ENCODE results near the gene DCTN3. TPM values are rescaled to one million over a fixed set of nuclear protein-coding genes. Genes with fewer than 3 reads are reported as not detected.

The DCTN3 gene
- total RNA-seq, 2 donors from 2014 or later, result 65.2 to 76.3 TPM

DNA sequence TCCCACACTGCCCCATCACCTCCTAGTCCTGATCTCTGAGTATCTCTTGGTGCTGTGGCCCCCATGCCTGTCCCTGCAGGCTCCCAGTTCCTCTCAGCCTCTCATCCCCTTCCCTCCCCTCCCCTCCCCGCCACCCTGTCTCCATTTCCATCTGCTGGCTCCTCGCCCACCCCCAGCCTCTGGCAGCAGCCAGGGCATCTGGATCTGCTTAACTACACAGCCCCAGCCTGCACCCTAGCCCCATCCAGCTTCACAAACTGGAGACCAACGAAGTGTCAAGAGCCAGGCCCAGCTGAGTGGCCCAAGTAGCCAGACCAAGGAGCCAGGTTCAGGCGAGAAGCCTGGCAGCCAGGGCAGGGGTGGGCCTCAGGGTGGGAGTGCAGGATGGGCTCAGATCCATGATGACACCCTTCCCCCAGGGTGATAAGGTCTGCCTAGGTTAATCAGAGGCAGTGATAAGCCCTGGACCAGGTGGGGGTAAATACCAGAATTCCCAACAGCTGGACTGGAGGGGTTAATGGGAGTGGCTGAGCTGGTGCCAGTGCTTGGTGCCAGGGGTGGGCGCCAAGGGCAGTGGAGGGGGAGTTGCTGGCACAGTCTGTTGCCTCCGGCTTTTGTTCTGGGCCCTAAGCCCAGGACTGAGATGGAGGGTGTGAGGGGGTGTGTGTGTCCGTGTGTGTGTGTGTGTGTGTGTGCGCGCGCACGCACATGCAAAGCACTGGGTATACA is 34.2 kb upstream of the DCTN3 start:
- H3K4me1 ChIP-seq, result peaks cover 9% of the 10 kb centered on the region
- DNase-seq, result peak; percentile 50

DNA sequence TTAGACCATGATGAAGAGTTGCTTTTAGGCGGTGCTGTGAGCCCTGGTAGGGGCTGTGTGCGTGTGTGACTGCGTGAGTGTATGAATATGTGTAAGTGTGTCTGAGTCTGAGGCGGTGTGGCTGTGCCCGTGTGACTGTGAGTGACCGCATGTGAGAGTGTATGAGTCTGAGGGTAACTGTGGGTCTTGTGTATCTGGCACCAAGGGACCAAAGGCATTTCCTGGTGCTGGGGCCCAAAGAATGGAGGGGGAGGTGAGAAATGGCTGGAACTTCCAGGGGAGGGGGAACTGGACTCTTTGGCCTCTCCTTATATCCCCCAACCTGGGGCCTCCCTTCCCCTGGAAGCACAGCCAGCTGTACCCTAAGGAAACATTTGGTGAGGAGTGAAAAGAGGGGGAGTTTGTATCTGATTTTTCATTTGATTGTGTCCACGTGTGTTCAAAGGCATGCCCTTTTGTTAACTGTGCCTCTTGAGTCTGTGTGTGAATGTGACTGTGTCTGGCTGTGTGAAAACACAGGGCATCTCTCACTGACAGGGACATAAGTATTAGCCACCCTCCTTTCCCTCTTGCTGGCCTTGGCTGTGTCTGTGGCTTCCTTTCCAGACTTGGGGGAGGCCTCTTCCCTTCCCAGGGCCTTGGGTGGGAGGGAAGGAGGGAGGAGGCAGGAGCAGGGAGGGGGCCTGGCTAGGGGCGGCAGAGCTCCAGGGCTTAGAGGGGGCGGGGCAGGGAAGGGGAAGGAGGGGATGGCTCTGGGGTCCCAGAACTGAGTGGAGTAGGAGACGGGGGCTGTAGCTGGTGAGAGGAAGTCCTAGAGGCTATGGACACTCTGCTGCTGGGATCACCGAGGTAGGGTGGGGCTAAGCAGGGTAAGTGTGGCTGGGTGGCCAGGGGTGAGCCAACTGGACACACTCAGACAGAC is 33.1 kb upstream of the DCTN3 start:
- Histone ChIP-seq H3K4me3 (no peak overlapping the region), H3K9me3 (no peaks in the 10 kb centered on the region), H3K4me1 (peaks cover 9% of the 10 kb centered on the region), H3K27ac (no peak overlapping the region), H3K9ac (ENCODE audit: low read depth in 2 of 2, low read length in 2 of 2) (peak overlapping the region; percentile 3 to 91), H3K27me3 (no peaks in the 10 kb centered on the region), H3K36me3 (no peaks in the 10 kb centered on the region)
- TF ChIP-seq, protein P1, sequence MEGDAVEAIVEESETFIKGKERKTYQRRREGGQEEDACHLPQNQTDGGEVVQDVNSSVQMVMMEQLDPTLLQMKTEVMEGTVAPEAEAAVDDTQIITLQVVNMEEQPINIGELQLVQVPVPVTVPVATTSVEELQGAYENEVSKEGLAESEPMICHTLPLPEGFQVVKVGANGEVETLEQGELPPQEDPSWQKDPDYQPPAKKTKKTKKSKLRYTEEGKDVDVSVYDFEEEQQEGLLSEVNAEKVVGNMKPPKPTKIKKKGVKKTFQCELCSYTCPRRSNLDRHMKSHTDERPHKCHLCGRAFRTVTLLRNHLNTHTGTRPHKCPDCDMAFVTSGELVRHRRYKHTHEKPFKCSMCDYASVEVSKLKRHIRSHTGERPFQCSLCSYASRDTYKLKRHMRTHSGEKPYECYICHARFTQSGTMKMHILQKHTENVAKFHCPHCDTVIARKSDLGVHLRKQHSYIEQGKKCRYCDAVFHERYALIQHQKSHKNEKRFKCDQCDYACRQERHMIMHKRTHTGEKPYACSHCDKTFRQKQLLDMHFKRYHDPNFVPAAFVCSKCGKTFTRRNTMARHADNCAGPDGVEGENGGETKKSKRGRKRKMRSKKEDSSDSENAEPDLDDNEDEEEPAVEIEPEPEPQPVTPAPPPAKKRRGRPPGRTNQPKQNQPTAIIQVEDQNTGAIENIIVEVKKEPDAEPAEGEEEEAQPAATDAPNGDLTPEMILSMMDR (IDR thresholded peaks at IDR 0.05), result no peak
- no peak for DNase-seq
- intact Hi-C loops (cut with DNase I), result no loop called here

More for the DNA sequence above, 34.2 kb upstream of the DCTN3 start:
- H3K36me3 ChIP-seq, result no peaks in the 10 kb centered on the region
- TF ChIP-seq, protein P1 (IDR thresholded peaks at IDR 0.05), result no peak
- H3K4me3 ChIP-seq, result no peak overlapping the region
- no peak overlapping the region for H3K27ac ChIP-seq
- H3K9ac ChIP-seq (ENCODE audit: low read depth in 2 of 2, low read length in 2 of 2), result no peak overlapping the region
- intact Hi-C loops (cut with DNase I), result no loop called here
- H3K9me3 ChIP-seq, result no peaks in the 10 kb centered on the region
- H3K27me3 ChIP-seq, result no peaks in the 10 kb centered on the region

DNA sequence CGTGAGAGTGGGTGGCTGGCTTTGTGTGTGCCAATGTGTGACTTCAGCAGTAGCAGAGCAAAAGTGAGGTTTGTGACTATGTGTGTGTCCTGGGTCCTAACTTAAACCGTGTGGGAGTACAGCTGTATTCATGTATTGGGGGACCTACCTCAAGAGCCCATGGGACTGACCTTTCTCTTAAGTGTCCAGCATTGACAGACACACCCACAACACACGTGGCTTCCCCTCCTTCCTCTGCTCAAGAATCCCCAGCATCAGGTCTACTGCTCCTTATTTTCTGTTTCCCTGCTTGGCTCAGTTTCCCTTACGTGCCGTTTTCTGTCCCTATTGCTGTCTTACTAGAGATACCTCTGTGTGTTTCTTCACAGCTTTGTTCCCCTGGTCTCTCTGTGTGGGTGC is 32.3 kb upstream of the DCTN3 start:
- no peaks in the 10 kb centered on the region for H3K9me3 ChIP-seq
- H3K4me3 ChIP-seq, result peak overlapping the region; percentile 14
- no peak for DNase-seq
- H3K27ac ChIP-seq, result peak overlapping the region; percentile 79
- TF ChIP-seq, protein P1 (IDR thresholded peaks at IDR 0.05), result no peak
- intact Hi-C loops (cut with DNase I), result no loop called here
- no peaks in the 10 kb centered on the region for H3K27me3 ChIP-seq
- H3K36me3 ChIP-seq, result no peaks in the 10 kb centered on the region
- peak overlapping the region; percentile 38 to 91 for H3K9ac ChIP-seq (ENCODE audit: low read depth in 2 of 2, low read length in 2 of 2)
- peaks cover 9% of the 10 kb centered on the region for H3K4me1 ChIP-seq

- peak within 1 kb of the TSS; percentile 14 for H3K4me3 ChIP-seq
- no peaks in the 10 kb centered on the region for H3K27me3 ChIP-seq
- DNase-seq, result peak; percentile 93
- no peaks in the 10 kb centered on the region for H3K9me3 ChIP-seq
- H3K36me3 ChIP-seq, result no peaks in the 10 kb centered on the region
- H3K27ac ChIP-seq, result peak within 1 kb of the TSS; percentile 79
- peak within 1 kb of the TSS; percentile 38 to 91 for H3K9ac ChIP-seq (ENCODE audit: low read depth in 2 of 2, low read length in 2 of 2)
- peaks cover 9% of the 10 kb centered on the region for H3K4me1 ChIP-seq
- TF ChIP-seq, protein P1 (IDR thresholded peaks at IDR 0.05), result no peak
- intact Hi-C loops (cut with DNase I), result no loop called here
Measured at GRCh38 chr9:34651876-34652601, 31.7 kb upstream of the DCTN3 start, which contains the start of gene IL11RA. IL11RA (plus strand) TSS chr9:34652185; CDS start chr9:34655218, 3,033 bp downstream.

DNA sequence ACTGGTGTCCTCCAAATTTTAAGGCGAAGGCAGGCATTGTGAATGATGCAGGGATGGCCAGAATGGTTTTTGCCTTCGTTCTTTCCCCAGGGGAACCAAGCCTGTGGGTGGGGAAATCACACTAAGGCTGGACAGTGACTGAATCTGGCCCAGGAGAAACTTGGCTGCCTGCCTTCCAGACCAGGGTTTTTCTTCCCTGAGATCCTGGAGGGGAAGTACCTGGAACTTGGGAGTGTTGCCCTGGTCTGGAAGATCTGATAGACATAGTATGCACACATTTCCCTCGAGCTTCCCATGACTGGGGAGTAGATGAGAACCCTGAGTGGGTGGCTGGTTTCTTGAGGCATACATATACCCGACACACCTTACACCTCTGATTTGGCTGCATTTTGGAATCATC is 31.0 kb upstream of the DCTN3 start:
- intact Hi-C loops (cut with DNase I), result no loop called here
- peak; percentile 70 for DNase-seq
- no peaks in the 10 kb centered on the region for H3K27me3 ChIP-seq
- peak overlapping the region; percentile 14 for H3K4me3 ChIP-seq
- H3K4me1 ChIP-seq, result peaks cover 10% of the 10 kb centered on the region
- H3K36me3 ChIP-seq, result no peaks in the 10 kb centered on the region
- H3K9ac ChIP-seq (ENCODE audit: low read depth in 2 of 2, low read length in 2 of 2), result peak overlapping the region; percentile 38 to 91
- TF ChIP-seq, protein P1 (IDR thresholded peaks at IDR 0.05), result no peak
- H3K9me3 ChIP-seq, result no peaks in the 10 kb centered on the region
- peak overlapping the region; percentile 79 for H3K27ac ChIP-seq
